Peyer's patch (tissue), 4 donors: Measurements from ENCODE around the gene FGF12. TPM values are rescaled to one million over a fixed set of nuclear protein-coding genes. Genes with fewer than 3 reads are reported as not detected.

Experiments used
- DNase-seq, 3 donors: peaks; one replicate each; pipeline ENCODE4 v3.0.0-alpha.2; 2017 to 2019
- H3K27ac ChIP-seq, 4 donors: fragments of 200-600 bp; sonication (generic); one replicate each; pipeline ENCODE4 v1.5.1; 2016 to 2019
- H3K27me3 ChIP-seq, 2 donors: fragments of 200-600 bp; sonication (generic); one replicate each; pipeline ENCODE4 v1.5.1; 2019
- H3K36me3 ChIP-seq, 3 donors: fragments of 200-600 bp; sonication (generic); one replicate each; pipeline ENCODE4 v1.5.1; 2016 to 2019
- H3K4me1 ChIP-seq, 4 donors: fragments of 200-600 bp; sonication (generic); one replicate each; pipeline ENCODE4 v1.5.1; 2016 to 2019
- H3K4me3 ChIP-seq, 4 donors: fragments of 200-600 bp; sonication (generic); 1 replicate in 3 of 4; 2 replicates in 1 of 4; pipeline ENCODE4 v1.5.1; 2016 to 2019; ENCODE audit warnings: mild to moderate bottlenecking in 1 of 4
- H3K9me3 ChIP-seq, 4 donors: fragments of 200-600 bp; sonication (generic); one replicate each; pipeline ENCODE4 v1.5.1; 2016 to 2019; ENCODE audit warnings: mild to moderate bottlenecking in 1 of 4
- POLR2A ChIP-seq, 2 donors: fragments of 450-650 bp; IDR thresholded peaks; one replicate each; pipeline ENCODE4 v1.5.1; 2017; ENCODE audit warnings: antibody characterized with exemption in 2 of 2, mild to moderate bottlenecking in 2 of 2, moderate library complexity in 2 of 2
- total RNA-seq, 4 donors: library from RNA; depleted of rRNA; stranded (reverse); fragments of >200 nt; gene quantifications; one replicate each; pipeline ENCODE4 v1.1.0, GENCODE V29; 2016
- TF ChIP-seq, protein P1 (sequence below), 6 experiments: fragments of 450-650 bp in 4 of 6; fragments of 200-600 bp in 2 of 6; sonication (generic) in 1 of 6; IDR thresholded peaks; one replicate each; pipeline ENCODE4 v1.5.1; 2017 to 2019; ENCODE audit warnings: antibody characterized with exemption in 6 of 6, mild to moderate bottlenecking in 3 of 6, moderate library complexity in 1 of 6

The FGF12 gene
- total RNA-seq, 4 donors from 2014 or later: 0.47 TPM; not detected in 3

DNA sequence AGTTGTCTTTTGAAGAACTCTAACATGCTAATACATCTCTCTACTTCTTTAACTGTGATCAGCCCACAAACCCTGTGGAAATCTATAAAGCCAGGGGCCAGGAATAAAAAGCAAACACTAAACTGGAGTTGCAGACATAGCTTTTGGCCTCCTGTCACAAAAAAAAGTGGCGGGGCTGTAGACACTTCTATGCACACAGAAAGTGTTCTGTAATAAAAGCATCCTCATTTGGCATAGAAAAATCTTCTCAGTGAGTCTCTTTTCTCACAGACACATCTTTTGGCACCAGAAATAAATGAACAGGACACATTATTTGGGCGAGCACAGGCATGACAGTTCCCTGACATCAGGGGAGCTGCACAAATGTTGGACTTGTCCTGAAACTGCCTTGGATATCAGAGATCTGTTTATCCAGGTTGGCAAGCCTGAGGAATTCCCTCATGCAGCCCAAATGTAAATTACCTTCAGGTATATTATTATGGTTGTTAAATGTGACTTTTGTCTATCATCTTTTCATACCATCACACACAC, 355.4 kb downstream of the FGF12 start:
- Histone ChIP-seq H3K4me1 (no peaks in the 10 kb centered on the region), H3K36me3 (no peaks in the 10 kb centered on the region), H3K27ac (no peak overlapping the region), H3K9me3 (no peaks in the 10 kb centered on the region), H3K27me3 (no peaks in the 10 kb centered on the region), H3K4me3 (no peak overlapping the region)
- TF ChIP-seq, protein P1, sequence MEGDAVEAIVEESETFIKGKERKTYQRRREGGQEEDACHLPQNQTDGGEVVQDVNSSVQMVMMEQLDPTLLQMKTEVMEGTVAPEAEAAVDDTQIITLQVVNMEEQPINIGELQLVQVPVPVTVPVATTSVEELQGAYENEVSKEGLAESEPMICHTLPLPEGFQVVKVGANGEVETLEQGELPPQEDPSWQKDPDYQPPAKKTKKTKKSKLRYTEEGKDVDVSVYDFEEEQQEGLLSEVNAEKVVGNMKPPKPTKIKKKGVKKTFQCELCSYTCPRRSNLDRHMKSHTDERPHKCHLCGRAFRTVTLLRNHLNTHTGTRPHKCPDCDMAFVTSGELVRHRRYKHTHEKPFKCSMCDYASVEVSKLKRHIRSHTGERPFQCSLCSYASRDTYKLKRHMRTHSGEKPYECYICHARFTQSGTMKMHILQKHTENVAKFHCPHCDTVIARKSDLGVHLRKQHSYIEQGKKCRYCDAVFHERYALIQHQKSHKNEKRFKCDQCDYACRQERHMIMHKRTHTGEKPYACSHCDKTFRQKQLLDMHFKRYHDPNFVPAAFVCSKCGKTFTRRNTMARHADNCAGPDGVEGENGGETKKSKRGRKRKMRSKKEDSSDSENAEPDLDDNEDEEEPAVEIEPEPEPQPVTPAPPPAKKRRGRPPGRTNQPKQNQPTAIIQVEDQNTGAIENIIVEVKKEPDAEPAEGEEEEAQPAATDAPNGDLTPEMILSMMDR (IDR thresholded peaks at IDR 0.05): no peak
- no peak for TF ChIP-seq POLR2A (IDR thresholded peaks at IDR 0.05)
- DNase-seq: no peak

DNA sequence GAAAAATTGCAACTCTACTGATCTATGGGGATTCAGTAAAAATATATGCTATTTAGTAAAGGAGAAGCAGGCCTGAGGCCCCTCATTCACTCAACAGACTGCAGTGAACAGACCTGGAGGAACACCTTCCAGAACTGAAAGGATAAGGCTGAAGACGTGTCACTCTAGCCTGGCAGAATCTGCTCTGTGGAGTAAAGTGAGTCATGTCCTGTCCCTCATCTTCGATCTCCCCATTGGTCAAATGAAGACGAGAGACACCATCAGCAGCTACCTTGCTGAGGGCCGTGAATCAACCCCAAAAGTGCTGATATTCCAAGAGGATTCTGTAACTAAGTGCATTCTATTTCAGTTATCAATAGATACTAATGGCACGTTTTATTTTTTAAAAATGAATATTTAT, 359.7 kb downstream of the FGF12 start:
- Histone ChIP-seq H3K4me3 (no peak overlapping the region), H3K27me3 (no peaks in the 10 kb centered on the region), H3K27ac (no peak overlapping the region), H3K36me3 (no peaks in the 10 kb centered on the region), H3K4me1 (no peaks in the 10 kb centered on the region), H3K9me3 (no peaks in the 10 kb centered on the region)
- no peak for TF ChIP-seq POLR2A (IDR thresholded peaks at IDR 0.05)
- TF ChIP-seq, protein P1 (IDR thresholded peaks at IDR 0.05): no peak
- no peak for DNase-seq

DNA sequence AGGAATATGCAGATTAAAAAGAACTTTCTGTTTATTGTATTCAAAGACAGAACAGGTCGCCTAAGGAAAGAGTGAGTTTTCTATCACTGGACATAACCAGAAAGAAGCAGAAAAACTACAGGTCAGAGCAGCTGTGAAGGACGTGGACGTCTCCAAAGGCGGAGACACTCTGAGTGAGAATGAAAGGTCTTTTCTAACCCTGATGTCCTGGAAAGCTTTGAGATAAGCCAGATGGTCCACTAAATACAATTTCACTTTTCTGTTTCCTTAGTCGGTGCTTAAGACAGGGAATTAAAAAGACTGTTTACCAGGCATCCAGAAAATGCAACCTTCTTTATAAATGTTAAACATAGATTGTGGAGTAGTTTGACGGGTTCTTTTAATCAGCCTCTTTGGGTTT, 360.4 kb downstream of the FGF12 start:
- Histone ChIP-seq H3K36me3 (no peaks in the 10 kb centered on the region), H3K4me1 (no peaks in the 10 kb centered on the region), H3K27ac (no peak overlapping the region), H3K9me3 (no peaks in the 10 kb centered on the region), H3K4me3 (no peak overlapping the region), H3K27me3 (no peaks in the 10 kb centered on the region)
- TF ChIP-seq, protein P1 (IDR thresholded peaks at IDR 0.05): no peak
- no peak for TF ChIP-seq POLR2A (IDR thresholded peaks at IDR 0.05)
- DNase-seq: no peak

DNA sequence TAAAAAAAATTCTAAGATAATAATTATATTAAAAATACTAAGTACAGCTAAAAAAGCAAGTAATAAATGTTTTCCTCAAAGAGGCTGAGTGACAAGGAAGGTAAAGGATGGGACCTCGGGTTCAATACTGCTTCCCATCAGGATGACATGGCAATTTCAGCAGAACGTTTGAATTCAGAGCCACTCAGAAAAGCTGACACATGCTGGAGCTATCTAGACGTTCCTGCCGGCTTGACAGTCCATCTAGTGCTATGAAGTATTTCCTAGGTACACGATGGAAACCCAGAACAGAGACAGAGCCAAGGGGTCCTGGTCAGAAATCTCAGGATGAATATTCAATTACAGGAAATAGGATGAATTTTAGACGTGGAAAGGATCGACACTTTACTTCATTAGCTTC, 361.8 kb downstream of the FGF12 start:
- TF ChIP-seq POLR2A (IDR thresholded peaks at IDR 0.05): no peak
- TF ChIP-seq, protein P1 (IDR thresholded peaks at IDR 0.05): no peak
- H3K27ac ChIP-seq: no peak overlapping the region
- H3K36me3 ChIP-seq: no peaks in the 10 kb centered on the region
- DNase-seq: no peak
- no peak overlapping the region for H3K4me3 ChIP-seq
- no peaks in the 10 kb centered on the region for H3K9me3 ChIP-seq
- H3K4me1 ChIP-seq: no peaks in the 10 kb centered on the region
- no peaks in the 10 kb centered on the region for H3K27me3 ChIP-seq

DNA sequence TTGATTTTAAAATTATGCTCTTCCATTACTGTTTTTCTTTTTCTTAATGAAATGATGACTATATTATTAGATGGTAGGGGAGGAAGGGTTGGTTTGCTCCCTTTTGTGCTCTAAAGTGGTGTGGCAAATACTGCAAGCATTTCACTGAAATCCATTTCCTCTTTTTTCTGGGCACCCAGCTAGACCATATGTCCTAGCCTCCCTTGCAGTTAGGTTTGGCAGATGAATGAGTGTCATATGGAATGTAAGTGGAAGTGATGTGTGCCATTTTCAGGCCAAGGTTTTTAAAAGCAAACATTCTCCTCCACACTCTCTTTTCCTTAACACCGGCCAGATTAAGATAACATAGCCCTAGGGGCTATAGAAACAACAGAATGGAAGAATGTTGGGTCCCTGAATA, 363.0 kb downstream of the FGF12 start:
- no peaks in the 10 kb centered on the region for H3K36me3 ChIP-seq
- H3K4me3 ChIP-seq: no peak overlapping the region
- no peaks in the 10 kb centered on the region for H3K27me3 ChIP-seq
- H3K9me3 ChIP-seq: no peaks in the 10 kb centered on the region
- no peak for DNase-seq
- TF ChIP-seq POLR2A (IDR thresholded peaks at IDR 0.05): no peak
- TF ChIP-seq, protein P1 (IDR thresholded peaks at IDR 0.05): no peak
- H3K4me1 ChIP-seq: no peaks in the 10 kb centered on the region
- no peak overlapping the region for H3K27ac ChIP-seq

DNA sequence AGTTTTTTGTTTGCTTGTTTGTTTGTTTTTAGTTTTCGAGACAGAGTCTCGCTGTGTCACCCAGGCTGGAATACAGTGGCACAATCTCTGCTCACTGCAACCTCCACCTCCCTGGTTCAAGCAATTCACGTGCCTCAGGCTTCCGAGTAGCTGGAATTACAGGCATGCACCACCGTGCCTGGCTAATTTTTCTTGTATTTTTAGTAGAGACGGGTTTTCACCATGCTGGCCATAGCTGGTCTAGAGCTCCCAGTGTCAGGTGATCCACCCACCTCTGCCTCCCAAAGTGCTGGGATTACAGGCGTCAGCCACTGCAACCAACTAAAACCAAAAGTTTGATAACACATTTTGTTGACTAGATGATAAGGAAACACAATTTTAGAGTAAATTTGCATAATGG, 372.7 kb downstream of the FGF12 start:
- H3K4me1 ChIP-seq: no peaks in the 10 kb centered on the region

More for the DNA sequence above, 372.7 kb downstream of the FGF12 start:
- Histone ChIP-seq H3K27me3 (no peaks in the 10 kb centered on the region), H3K9me3 (no peaks in the 10 kb centered on the region), H3K36me3 (no peaks in the 10 kb centered on the region), H3K4me3 (no peak overlapping the region), H3K27ac (no peak overlapping the region)
- no peak for TF ChIP-seq POLR2A (IDR thresholded peaks at IDR 0.05)
- TF ChIP-seq, protein P1 (IDR thresholded peaks at IDR 0.05): no peak
- no peak for DNase-seq
